Nephron progenitor cell (in vitro differentiated cells): ENCODE data around the gene MERTK.

Experiments
- DNase-seq: peaks from one replicate; pipeline ENCODE4 v3.0.0; 2021
- H3K27ac Mint-ChIP-seq: 2 replicates; pipeline ENCODE4 v1.8.0; 2021; ENCODE audit warnings: mild to moderate bottlenecking, moderate library complexity, mixed read lengths
- H3K27me3 Mint-ChIP-seq: 2 replicates; pipeline ENCODE4 v1.8.0; 2021; ENCODE audit warnings: mild to moderate bottlenecking, low read depth, mixed read lengths; ENCODE audit not compliant: poor library complexity
- H3K36me3 Mint-ChIP-seq: 2 replicates; pipeline ENCODE4 v1.8.0; 2021; ENCODE audit warnings: low read depth, mixed read lengths
- H3K4me1 Mint-ChIP-seq: 2 replicates; pipeline ENCODE4 v1.8.0; 2021; ENCODE audit warnings: mixed read lengths
- H3K4me3 Mint-ChIP-seq: 2 replicates; pipeline ENCODE4 v1.8.0; 2021; ENCODE audit warnings: mild to moderate bottlenecking, moderate library complexity, mixed read lengths
- H3K9me3 Mint-ChIP-seq: 2 replicates; pipeline ENCODE4 v1.8.0; 2021; ENCODE audit warnings: mild to moderate bottlenecking, moderate library complexity, mixed read lengths
- CTCF ChIP-seq: fragments of 200-600 bp; sonication (generic); IDR thresholded peaks from 2 replicates; pipeline ENCODE4 v1.5.0; 2021; ENCODE audit warnings: antibody characterized with exemption

The MERTK gene

GRCh38 chr2:112046231-112046630 is 147.8 kb downstream of the MERTK start:
- no peak for TF ChIP-seq CTCF
- peaks cover 21% of the 10 kb centered on the region for H3K36me3 Mint-ChIP-seq
- H3K4me1 Mint-ChIP-seq = peaks cover 12% of the 10 kb centered on the region
- no peak overlapping the region for H3K4me3 Mint-ChIP-seq
- H3K27ac Mint-ChIP-seq = peak overlapping the region; percentile 6
- peaks cover 5% of the 10 kb centered on the region for H3K27me3 Mint-ChIP-seq
- peaks cover 60% of the 10 kb centered on the region for H3K9me3 Mint-ChIP-seq
- DNase-seq = no peak

DNA sequence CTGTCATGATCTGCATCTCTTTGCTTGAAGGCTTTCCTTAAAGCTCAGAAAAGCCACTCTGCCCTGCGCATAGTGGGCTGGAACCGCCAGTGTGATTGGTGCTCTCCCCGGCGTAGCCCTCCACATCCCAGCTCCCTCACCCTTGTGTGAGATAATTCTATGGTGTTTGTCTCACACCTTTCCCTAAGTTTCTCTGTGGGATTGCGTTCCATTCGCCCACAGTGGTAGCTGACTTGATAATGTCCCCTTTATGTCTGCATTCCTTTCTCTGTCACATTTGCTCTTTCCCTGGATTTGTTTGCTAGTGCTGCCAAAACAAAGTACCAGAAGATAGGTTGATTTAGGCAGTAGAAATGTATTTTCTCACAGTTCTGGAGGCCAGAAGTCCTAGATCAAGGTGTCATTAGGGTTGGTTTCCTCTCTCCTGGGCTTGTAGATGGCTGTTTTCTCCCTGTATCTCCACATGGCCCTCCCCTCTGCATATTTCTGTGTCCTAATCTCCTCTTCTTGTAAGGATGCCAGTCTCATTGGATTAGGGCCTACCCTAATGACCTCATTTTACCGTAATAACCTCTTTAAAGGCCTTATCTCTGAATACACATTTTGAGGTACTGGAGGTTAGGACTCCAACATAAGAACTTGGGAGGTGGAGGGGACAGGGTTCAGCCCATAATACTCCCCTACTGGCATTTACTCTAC is 149.3 kb downstream of the MERTK start:
- H3K4me1 Mint-ChIP-seq = peaks cover 12% of the 10 kb centered on the region
- peaks cover 5% of the 10 kb centered on the region for H3K27me3 Mint-ChIP-seq
- peaks cover 21% of the 10 kb centered on the region for H3K36me3 Mint-ChIP-seq
- H3K27ac Mint-ChIP-seq = no peak overlapping the region
- peaks cover 65% of the 10 kb centered on the region for H3K9me3 Mint-ChIP-seq
- no peak for TF ChIP-seq CTCF
- DNase-seq = no peak
- H3K4me3 Mint-ChIP-seq = no peak overlapping the region

DNA sequence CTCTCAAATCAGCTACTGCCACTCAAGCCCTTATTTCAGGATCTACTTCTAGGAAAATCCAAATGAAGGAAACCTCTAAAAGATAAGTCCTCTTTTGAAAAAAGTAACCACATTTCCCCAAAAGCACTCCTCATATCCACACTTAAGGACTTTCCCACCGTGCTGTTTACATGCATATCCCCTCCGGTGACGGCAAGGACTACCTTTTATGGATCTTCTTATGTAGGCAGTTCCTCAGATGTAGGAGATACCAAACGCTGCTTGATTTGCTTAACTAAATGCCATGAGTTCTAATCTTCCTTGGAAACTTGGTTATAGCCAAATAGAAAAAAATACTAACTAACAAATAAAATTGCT is 149.8 kb downstream of the MERTK start:
- Mint-ChIP-seq H3K4me1 (peaks cover 14% of the 10 kb centered on the region), H3K36me3 (peaks cover 22% of the 10 kb centered on the region), H3K9me3 (peaks cover 69% of the 10 kb centered on the region), H3K4me3 (no peak overlapping the region), H3K27me3 (peaks cover 5% of the 10 kb centered on the region), H3K27ac (no peak overlapping the region)
- no peak for TF ChIP-seq CTCF
- DNase-seq = no peak

DNA sequence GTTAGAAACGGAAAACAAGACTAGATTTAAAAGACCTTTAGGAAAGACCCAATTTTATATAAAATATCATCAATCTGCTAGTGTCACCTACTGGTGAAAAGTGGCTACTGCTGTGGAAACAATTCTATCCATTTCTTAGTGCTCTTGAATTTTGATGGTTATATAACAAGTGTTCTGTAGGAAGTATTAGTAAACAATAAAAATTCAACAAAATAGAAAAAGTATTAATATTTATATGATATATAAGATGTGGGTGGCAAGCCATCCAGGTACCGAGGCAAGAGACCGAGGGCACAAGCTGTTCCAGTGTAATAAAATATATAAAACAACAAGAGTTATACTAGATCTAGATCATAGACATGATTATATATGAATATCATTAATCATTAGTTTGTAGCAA is 150.5 kb downstream of the MERTK start:
- H3K36me3 Mint-ChIP-seq = peaks cover 26% of the 10 kb centered on the region
- DNase-seq = no peak
- TF ChIP-seq CTCF = peak; percentile 88
- H3K4me1 Mint-ChIP-seq = peaks cover 20% of the 10 kb centered on the region
- H3K27ac Mint-ChIP-seq = no peak overlapping the region
- H3K27me3 Mint-ChIP-seq = peaks cover 5% of the 10 kb centered on the region
- peaks cover 67% of the 10 kb centered on the region for H3K9me3 Mint-ChIP-seq
- no peak overlapping the region for H3K4me3 Mint-ChIP-seq

DNA sequence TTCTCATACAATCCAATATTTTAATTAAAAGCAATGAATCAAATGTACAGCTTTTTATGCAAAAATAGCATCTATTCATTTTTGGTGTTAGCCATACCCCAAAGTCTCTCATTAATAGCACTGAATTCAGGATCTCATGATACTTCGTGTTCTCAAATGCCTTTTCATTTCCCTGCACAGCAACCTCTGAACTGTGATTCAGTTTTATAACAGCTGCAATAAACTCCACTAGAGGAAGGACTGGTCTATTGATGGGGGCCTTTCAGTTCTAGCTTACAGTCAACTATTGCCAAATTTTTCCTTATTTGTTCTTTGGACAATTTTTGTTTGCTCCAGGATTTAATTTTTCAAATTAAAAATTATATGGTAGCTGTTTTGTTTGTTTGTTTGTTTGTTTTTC is 151.9 kb downstream of the MERTK start:
- Mint-ChIP-seq H3K36me3 (peaks cover 23% of the 10 kb centered on the region), H3K27me3 (peaks cover 5% of the 10 kb centered on the region)
- no peak for DNase-seq

More for the DNA sequence above, 151.9 kb downstream of the MERTK start:
- Mint-ChIP-seq H3K4me3 (no peak overlapping the region), H3K4me1 (peaks cover 23% of the 10 kb centered on the region), H3K27ac (no peak overlapping the region), H3K9me3 (peaks cover 53% of the 10 kb centered on the region)
- no peak for TF ChIP-seq CTCF
